HFFc6 (cell line): ENCODE data around the gene AGPAT4. TPM values are rescaled to one million over a fixed set of nuclear protein-coding genes. Genes with fewer than 3 reads are reported as not detected.

Source experiments
- DNase-seq: peaks from one replicate; pipeline ENCODE4 v3.0.0-alpha.2; 2018
- H3K27ac Mint-ChIP-seq: 2 replicates; pipeline ENCODE4 v1.8.0; 2020; ENCODE audit warnings: mild to moderate bottlenecking, mixed read lengths
- H3K27me3 Mint-ChIP-seq: 2 replicates; pipeline ENCODE4 v1.8.0; 2021; ENCODE audit warnings: mild to moderate bottlenecking, moderate library complexity, mixed read lengths; ENCODE audit not compliant: insufficient read depth
- H3K36me3 Mint-ChIP-seq: 2 replicates; pipeline ENCODE4 v1.8.0; 2021; ENCODE audit warnings: low read depth, mixed read lengths
- H3K4me1 Mint-ChIP-seq: 2 replicates; pipeline ENCODE4 v1.8.0; 2020; ENCODE audit warnings: low read depth, mixed read lengths
- H3K4me3 Mint-ChIP-seq: 2 replicates; pipeline ENCODE4 v1.8.0; 2020; ENCODE audit warnings: mild to moderate bottlenecking, moderate library complexity, mixed read lengths
- H3K9me3 Mint-ChIP-seq: 2 replicates; pipeline ENCODE4 v1.8.0; 2020; ENCODE audit warnings: mild to moderate bottlenecking, mixed read lengths
- total RNA-seq, 6 experiments: library from RNA; stranded (reverse); fragmentation: NEBNext Ultra II Directional; extraction: Animal tissue kit (Norgen Biotek cat#: 25700); gene quantifications; 2 replicates in 1 of 6; 3 replicates in 5 of 6; pipeline ENCODE4 v1.2.3, GENCODE V29; 2021
- TF ChIP-seq, protein P1 (sequence below): fragments of 200-600 bp; sonication (generic); IDR thresholded peaks from 2 replicates; pipeline ENCODE4 v1.5.0; 2021; ENCODE audit warnings: antibody characterized with exemption, mild to moderate bottlenecking

The AGPAT4 gene
- total RNA-seq, 6 experiments from 2014 or later = 2.3 to 4.0 (median 2.7) TPM

DNA sequence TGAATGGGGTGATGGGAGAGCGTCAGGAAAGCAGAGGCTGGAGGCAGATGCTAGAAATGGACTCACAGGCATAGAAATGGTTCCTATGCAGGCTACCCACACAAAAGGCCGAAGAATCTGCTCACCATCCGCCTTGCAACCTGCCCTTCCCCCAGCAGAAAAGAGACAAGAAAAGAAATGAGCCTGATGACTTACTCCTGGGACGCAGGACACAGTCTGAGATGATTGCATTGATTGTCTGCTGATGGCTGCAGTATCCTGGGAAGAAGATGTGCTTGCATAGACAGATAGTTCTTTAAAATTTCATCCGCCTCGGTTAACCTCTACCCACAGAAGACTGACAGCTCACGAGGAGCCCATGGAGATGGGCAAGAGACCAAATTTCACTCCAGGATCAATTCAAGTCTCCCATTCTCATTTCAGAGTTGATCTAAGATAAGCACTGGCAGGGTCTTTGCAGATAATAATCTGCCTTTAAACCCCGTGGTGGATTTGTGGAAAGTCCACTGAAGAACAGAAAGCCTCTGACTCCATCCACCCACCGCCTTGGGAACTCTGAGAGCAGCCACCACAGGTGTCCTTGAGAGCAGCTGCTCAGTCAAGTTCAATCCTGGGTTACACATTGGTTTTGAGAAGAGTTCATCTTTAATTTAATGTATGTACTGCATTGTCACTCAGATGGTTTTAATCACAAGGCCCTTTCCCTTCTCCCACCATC lies 7.2 kb downstream of the AGPAT4 start:
- Mint-ChIP-seq H3K4me1 (peaks cover 24% of the 10 kb centered on the region), H3K27ac (no peak overlapping the region), H3K27me3 (peaks cover 4% of the 10 kb centered on the region), H3K36me3 (peaks cover 9% of the 10 kb centered on the region; the same call in 1 of the 2 replicates), H3K4me3 (no peak overlapping the region), H3K9me3 (no peaks in the 10 kb centered on the region)
- DNase-seq = no peak
- TF ChIP-seq, protein P1, sequence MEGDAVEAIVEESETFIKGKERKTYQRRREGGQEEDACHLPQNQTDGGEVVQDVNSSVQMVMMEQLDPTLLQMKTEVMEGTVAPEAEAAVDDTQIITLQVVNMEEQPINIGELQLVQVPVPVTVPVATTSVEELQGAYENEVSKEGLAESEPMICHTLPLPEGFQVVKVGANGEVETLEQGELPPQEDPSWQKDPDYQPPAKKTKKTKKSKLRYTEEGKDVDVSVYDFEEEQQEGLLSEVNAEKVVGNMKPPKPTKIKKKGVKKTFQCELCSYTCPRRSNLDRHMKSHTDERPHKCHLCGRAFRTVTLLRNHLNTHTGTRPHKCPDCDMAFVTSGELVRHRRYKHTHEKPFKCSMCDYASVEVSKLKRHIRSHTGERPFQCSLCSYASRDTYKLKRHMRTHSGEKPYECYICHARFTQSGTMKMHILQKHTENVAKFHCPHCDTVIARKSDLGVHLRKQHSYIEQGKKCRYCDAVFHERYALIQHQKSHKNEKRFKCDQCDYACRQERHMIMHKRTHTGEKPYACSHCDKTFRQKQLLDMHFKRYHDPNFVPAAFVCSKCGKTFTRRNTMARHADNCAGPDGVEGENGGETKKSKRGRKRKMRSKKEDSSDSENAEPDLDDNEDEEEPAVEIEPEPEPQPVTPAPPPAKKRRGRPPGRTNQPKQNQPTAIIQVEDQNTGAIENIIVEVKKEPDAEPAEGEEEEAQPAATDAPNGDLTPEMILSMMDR = no peak

DNA sequence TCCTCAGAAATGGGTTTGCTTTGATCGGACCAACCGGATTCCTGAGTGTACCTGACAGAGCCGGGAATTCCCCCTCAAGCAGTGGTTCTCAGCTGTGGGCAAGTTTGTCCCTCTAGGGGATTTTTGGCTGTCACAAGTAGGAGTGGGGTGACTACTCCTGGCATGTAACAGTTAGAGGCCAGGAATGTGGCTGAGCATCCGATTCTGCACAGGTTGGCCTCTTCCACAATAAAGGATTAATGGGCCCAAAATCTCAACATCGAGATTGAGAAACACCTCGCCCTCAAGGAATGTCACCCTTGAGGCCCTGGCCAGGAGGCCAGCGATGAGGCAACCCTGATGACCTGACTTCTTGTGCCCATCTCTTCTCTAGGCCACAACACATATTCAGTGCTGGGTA lies 7.9 kb downstream of the AGPAT4 start:
- Mint-ChIP-seq H3K9me3 (no peaks in the 10 kb centered on the region), H3K4me1 (peaks cover 23% of the 10 kb centered on the region), H3K27ac (no peak overlapping the region), H3K36me3 (peaks cover 13% of the 10 kb centered on the region; the same call in 1 of the 2 replicates), H3K27me3 (peaks cover under 1% of the 10 kb centered on the region), H3K4me3 (no peak overlapping the region)
- DNase-seq = no peak
- TF ChIP-seq, protein P1 = no peak

DNA sequence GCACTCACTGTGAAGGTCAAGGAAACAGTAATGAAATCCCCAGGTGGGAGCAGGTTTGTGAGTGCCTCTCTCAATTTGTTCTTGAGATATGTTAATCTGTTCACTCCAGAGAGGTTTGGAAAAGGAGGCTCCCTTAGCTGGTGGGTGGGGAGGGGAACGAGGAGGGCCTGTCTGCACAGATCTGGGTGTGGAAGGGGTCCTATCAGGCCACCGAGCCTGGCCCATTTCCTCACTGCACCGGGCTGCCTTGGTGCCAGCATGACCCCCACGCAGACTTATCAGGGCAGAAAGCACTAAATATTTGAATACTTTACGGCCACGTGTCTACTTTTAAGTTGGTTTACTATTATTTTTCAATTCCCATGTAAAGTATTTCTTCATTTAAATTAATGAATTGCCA lies 8.3 kb downstream of the AGPAT4 start:
- peaks cover 14% of the 10 kb centered on the region; the same call in 1 of the 2 replicates for H3K36me3 Mint-ChIP-seq
- TF ChIP-seq, protein P1 = no peak
- no peaks in the 10 kb centered on the region; the same call in 1 of the 2 replicates for H3K27me3 Mint-ChIP-seq
- DNase-seq = no peak
- H3K27ac Mint-ChIP-seq = no peak overlapping the region
- peaks cover 24% of the 10 kb centered on the region for H3K4me1 Mint-ChIP-seq
- no peak overlapping the region for H3K4me3 Mint-ChIP-seq
- H3K9me3 Mint-ChIP-seq = no peaks in the 10 kb centered on the region

- no peaks in the 10 kb centered on the region; the same call in 1 of the 2 replicates for H3K27me3 Mint-ChIP-seq
- TF ChIP-seq, protein P1 = no peak
- H3K4me3 Mint-ChIP-seq = no peak overlapping the region
- no peak for DNase-seq
- no peaks in the 10 kb centered on the region for H3K9me3 Mint-ChIP-seq
- H3K27ac Mint-ChIP-seq = no peak overlapping the region
- H3K4me1 Mint-ChIP-seq = peaks cover 24% of the 10 kb centered on the region
- peaks cover 8% of the 10 kb centered on the region; the same call in 1 of the 2 replicates for H3K36me3 Mint-ChIP-seq
These were observed 9.7 kb downstream of the AGPAT4 start for GRCh38 chr6:161264181-161264580.

DNA sequence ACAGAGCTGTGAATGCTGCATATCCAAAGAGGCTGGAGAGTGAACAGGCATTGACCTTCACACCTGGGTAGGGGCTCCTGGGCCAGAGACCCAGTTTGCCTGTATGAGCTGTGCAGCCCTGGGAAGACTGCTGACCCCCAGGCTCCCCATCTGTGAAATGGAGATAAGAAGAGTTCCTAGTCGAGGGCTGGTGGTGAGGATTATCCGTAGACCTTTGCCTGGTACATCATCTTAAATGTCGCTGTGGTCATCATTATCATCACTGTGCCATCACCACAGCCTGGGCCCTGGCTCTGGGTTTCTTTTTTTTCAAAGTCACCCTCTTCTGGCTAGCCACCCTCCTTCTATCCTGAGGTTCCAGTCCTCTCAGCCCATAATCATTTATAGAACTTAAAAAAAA lies 12.0 kb downstream of the AGPAT4 start:
- TF ChIP-seq, protein P1 = no peak
- H3K4me3 Mint-ChIP-seq = no peak overlapping the region
- H3K27me3 Mint-ChIP-seq = no peaks in the 10 kb centered on the region; the same call in 1 of the 2 replicates
- no peak for DNase-seq
- peaks cover 4% of the 10 kb centered on the region; the same call in 1 of the 2 replicates for H3K36me3 Mint-ChIP-seq
- H3K4me1 Mint-ChIP-seq = peaks cover 35% of the 10 kb centered on the region
- no peaks in the 10 kb centered on the region for H3K9me3 Mint-ChIP-seq
- H3K27ac Mint-ChIP-seq = no peak overlapping the region
